Measurements from ENCODE around the gene PLXNA4. TPM values are rescaled to one million over a fixed set of nuclear protein-coding genes. Genes with fewer than 3 reads are reported as not detected.
A peak's percentile ranks its signal among the peaks of the same experiment; 100 is the strongest.

PLXNA4 gene
- total RNA-seq, 4 donors from 2014 or later = 1.1 to 2.8 (median 1.4) TPM

- no peaks in the 10 kb centered on the region for H3K27me3 ChIP-seq
- no peak overlapping the region for H3K27ac ChIP-seq
- WGBS, 2 donors (ENCODE audit: low coverage in 1 of 2) = 95% methylated on average over 3 of the region's 3 CpGs; no CpG with 5 or more reads in 1 of the 2 donors
- intact Hi-C loops (cut with DNase I; ENCODE audit: low total_unique reads) (no loop called here), in situ Hi-C loops (cut with MboI; ENCODE audit: low pct_ligation_motif_present in 1 of 4, low pct_unique_long_range_greater_than_20kb in 1 of 4, low sequenced_read_pairs in 3 of 4) (no loop called here)
- no peaks in the 10 kb centered on the region for H3K4me1 ChIP-seq
- DNase-seq = no peak
- no peak for TF ChIP-seq CTCF (IDR thresholded peaks at IDR 0.05)
- no peak for TF ChIP-seq POLR2A (IDR thresholded peaks at IDR 0.05)
- no peak for TF ChIP-seq EP300 (IDR thresholded peaks at IDR 0.05; ENCODE audit: low read depth)
- TF ChIP-seq POLR2AphosphoS5 (IDR thresholded peaks at IDR 0.05) = no peak
- no peak overlapping the region for H3K4me3 ChIP-seq
- H3K9me3 ChIP-seq = no peaks in the 10 kb centered on the region
- H3K36me3 ChIP-seq = no peaks in the 10 kb centered on the region
Measured at GRCh38 chr7:132453826-132454225, 122.4 kb downstream of the PLXNA4 start.

- H3K36me3 ChIP-seq = no peaks in the 10 kb centered on the region
- in situ Hi-C loops (cut with MboI; ENCODE audit: low pct_ligation_motif_present in 1 of 4, low pct_unique_long_range_greater_than_20kb in 1 of 4, low sequenced_read_pairs in 3 of 4) = no loop called here
- peak; percentile 21 for DNase-seq
- no peaks in the 10 kb centered on the region for H3K4me1 ChIP-seq
- H3K4me3 ChIP-seq = no peak overlapping the region
- H3K27ac ChIP-seq = no peak overlapping the region
- no peaks in the 10 kb centered on the region for H3K9me3 ChIP-seq
- TF ChIP-seq EP300 (IDR thresholded peaks at IDR 0.05; ENCODE audit: low read depth) (no peak), POLR2A (IDR thresholded peaks at IDR 0.05) (no peak), CTCF (IDR thresholded peaks at IDR 0.05) (no peak), POLR2AphosphoS5 (IDR thresholded peaks at IDR 0.05) (no peak)
- no peaks in the 10 kb centered on the region for H3K27me3 ChIP-seq
- intact Hi-C loops (cut with DNase I; ENCODE audit: low total_unique reads) = no loop called here
- WGBS, 2 donors (ENCODE audit: low coverage in 1 of 2) = 77% methylated on average over 6 of the region's 6 CpGs; no CpG with 5 or more reads in 1 of the 2 donors
Measured at GRCh38 chr7:132451161-132451560, 125.1 kb downstream of the PLXNA4 start.

- Histone ChIP-seq H3K36me3 (no peaks in the 10 kb centered on the region), H3K9me3 (no peaks in the 10 kb centered on the region), H3K4me1 (no peaks in the 10 kb centered on the region), H3K4me3 (no peak overlapping the region), H3K27ac (no peak overlapping the region), H3K27me3 (no peaks in the 10 kb centered on the region)
- intact Hi-C loops (cut with DNase I; ENCODE audit: low total_unique reads) (no loop called here), in situ Hi-C loops (cut with MboI; ENCODE audit: low pct_ligation_motif_present in 1 of 4, low pct_unique_long_range_greater_than_20kb in 1 of 4, low sequenced_read_pairs in 3 of 4) (no loop called here)
- WGBS, 2 donors (ENCODE audit: low coverage in 1 of 2) = 80% methylated on average over 1 of the region's 1 CpG
- DNase-seq = no peak
- TF ChIP-seq CTCF (IDR thresholded peaks at IDR 0.05) (no peak), EP300 (IDR thresholded peaks at IDR 0.05; ENCODE audit: low read depth) (no peak), POLR2AphosphoS5 (IDR thresholded peaks at IDR 0.05) (no peak), POLR2A (IDR thresholded peaks at IDR 0.05) (no peak)
Measured at GRCh38 chr7:132450696-132451095, 125.6 kb downstream of the PLXNA4 start.

- WGBS, 2 donors (ENCODE audit: low coverage in 1 of 2) = 85 to 86% methylated on average over 4 of the region's 4 CpGs
- Histone ChIP-seq H3K27me3 (no peaks in the 10 kb centered on the region), H3K4me1 (no peaks in the 10 kb centered on the region), H3K27ac (no peak overlapping the region), H3K36me3 (no peaks in the 10 kb centered on the region), H3K4me3 (no peak overlapping the region), H3K9me3 (no peaks in the 10 kb centered on the region)
- in situ Hi-C loops (cut with MboI; ENCODE audit: low pct_ligation_motif_present in 1 of 4, low pct_unique_long_range_greater_than_20kb in 1 of 4, low sequenced_read_pairs in 3 of 4) = no loop called here
- no peak for TF ChIP-seq POLR2AphosphoS5 (IDR thresholded peaks at IDR 0.05)
- no peak for TF ChIP-seq POLR2A (IDR thresholded peaks at IDR 0.05)
- no peak for TF ChIP-seq CTCF (IDR thresholded peaks at IDR 0.05)
- intact Hi-C loops (cut with DNase I; ENCODE audit: low total_unique reads) = no loop called here
- no peak for DNase-seq
Measured at GRCh38 chr7:132450188-132450587, 126.1 kb downstream of the PLXNA4 start.
